Measurements from ENCODE around the gene BAIAP2. TPM values are rescaled to one million over a fixed set of nuclear protein-coding genes. Genes with fewer than 3 reads are reported as not detected.

Gene BAIAP2
- total and polyA plus RNA-seq, 10 of the 15 experiments (the other 5 are each of a cell fraction or from before 2014, with no cell fraction given), result 0.15 to 1.2 (median 0.46) TPM; not detected in 2

DNA sequence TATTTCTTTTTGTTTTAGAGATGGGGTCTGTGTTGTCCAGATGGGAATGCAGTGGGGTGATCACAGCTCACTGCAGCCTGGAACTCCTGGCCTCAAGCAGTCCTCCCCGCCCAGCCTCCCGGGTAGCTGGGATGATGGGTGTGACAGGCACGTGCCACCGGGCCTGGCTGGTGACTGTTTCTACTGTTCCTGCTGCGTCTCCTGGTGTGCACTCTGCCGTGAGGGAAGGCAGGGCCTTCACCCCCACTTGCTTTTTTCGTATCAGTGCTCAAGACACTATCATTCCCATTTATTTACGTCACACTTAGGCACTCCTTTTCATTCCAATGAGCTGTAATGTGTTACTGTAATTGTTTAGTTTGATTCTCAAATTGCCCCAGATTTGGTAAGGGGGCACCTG, 105.1 kb downstream of the BAIAP2 start:
- Histone ChIP-seq H3K27ac (ENCODE audit: control insufficient read depth, insufficient read depth) (no peak overlapping the region), H3K4me2 (ENCODE audit: control insufficient read depth, insufficient read depth) (no peak overlapping the region), H3K79me2 (ENCODE audit: control insufficient read depth, insufficient read depth, low read length) (no peaks in the 10 kb centered on the region), H3K9me3 (replicated peaks; ENCODE audit: control insufficient read depth, insufficient read depth, low read length) (no peaks in the 10 kb centered on the region), H3K4me3 (no peak overlapping the region), H4K20me1 (ENCODE audit: control insufficient read depth, insufficient read depth) (no peaks in the 10 kb centered on the region), H3K4me1 (ENCODE audit: control insufficient read depth, insufficient read depth, low read length) (no peaks in the 10 kb centered on the region), H3K9ac (ENCODE audit: control insufficient read depth, insufficient read depth, low read length) (no peak overlapping the region), H3K36me3 (ENCODE audit: control insufficient read depth in 2 of 2, insufficient read depth in 2 of 2, low read length in 1 of 2) (no peaks in the 10 kb centered on the region), H3K27me3 (replicated peaks in 1 of 2; ENCODE audit: control insufficient read depth in 2 of 2, insufficient read depth in 2 of 2, low read length in 1 of 2) (no peaks in the 10 kb centered on the region), H2AFZ (ENCODE audit: control insufficient read depth, low read depth, low read length) (no peak overlapping the region)
- ChIA-PET CTCF (no interaction called here), POLR2A (no interaction called here), SMC1A (ENCODE audit: uncharacterized antibody, unreplicated experiment) (no interaction called here), RAD21 (ENCODE audit: unreplicated experiment) (no interaction called here)
- TF ChIP-seq RELA (IDR thresholded peaks at IDR 0.05; ENCODE audit: borderline replicate concordance, partially characterized antibody) (no peak), MEF2B (IDR thresholded peaks at IDR 0.05; ENCODE audit: partially characterized antibody, poor library complexity, severe bottlenecking) (no peak), IKZF2 (IDR thresholded peaks at IDR 0.05) (no peak), EED (IDR thresholded peaks at IDR 0.05; ENCODE audit: low read depth) (no peak), EZH2 (IDR thresholded peaks at IDR 0.05; ENCODE audit: borderline replicate concordance, control insufficient read depth, low read depth, low read length) (no peak), CREB1 (IDR thresholded peaks at IDR 0.05; ENCODE audit: low read depth) (no peak)
- FAIRE-seq, result no peak
- intact Hi-C loops (cut with micrococcal nuclease; ENCODE audit: unreplicated experiment), result loop anchor here (5.0 kb wide), 1 partner anchor 342 kb away; no protein-coding TSS in a partner anchor
- BruUV-seq (replicated peaks), result no TSS peak
- in situ Hi-C loops (cut with MboI), result loop anchor here (25.0 kb wide), 1 partner anchor 347 kb away; no protein-coding TSS in a partner anchor
- no peak for DNase-seq (ENCODE audit: low read depth, low spot score)
- WGBS (ENCODE audit: insufficient coverage, insufficient replicate concordance, low lambda C conversion rate, missing lambda C conversion rate), result 37% methylated on average over 8 of the region's 8 CpGs
- no peak for ATAC-seq

DNA sequence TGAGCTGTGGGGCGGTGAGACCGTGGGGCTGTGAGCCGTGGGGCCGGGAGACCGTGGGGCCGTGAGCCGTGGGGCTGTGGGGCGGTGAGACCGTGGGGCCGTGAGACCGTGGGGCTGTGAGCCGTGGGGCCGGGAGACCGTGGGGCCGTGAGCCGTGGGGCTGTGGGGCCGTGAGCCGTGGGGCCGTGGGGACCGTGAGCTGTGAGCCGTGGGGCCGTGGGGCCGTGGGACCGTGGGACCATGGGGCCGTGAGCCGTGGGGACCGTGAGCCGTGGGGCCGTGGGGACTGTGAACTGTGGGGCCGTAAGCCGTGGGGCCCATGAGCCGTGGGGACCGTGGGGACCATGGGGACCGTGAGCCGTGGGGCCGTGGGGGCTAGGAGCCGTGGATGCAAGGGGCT, 105.7 kb downstream of the BAIAP2 start:
- Histone ChIP-seq H3K4me1 (ENCODE audit: control insufficient read depth, insufficient read depth, low read length) (no peaks in the 10 kb centered on the region), H3K4me3 (no peak overlapping the region), H3K79me2 (ENCODE audit: control insufficient read depth, insufficient read depth, low read length) (no peaks in the 10 kb centered on the region), H3K27ac (ENCODE audit: control insufficient read depth, insufficient read depth) (no peak overlapping the region), H3K4me2 (ENCODE audit: control insufficient read depth, insufficient read depth) (no peak overlapping the region), H4K20me1 (ENCODE audit: control insufficient read depth, insufficient read depth) (no peaks in the 10 kb centered on the region), H3K9ac (ENCODE audit: control insufficient read depth, insufficient read depth, low read length) (no peak overlapping the region), H2AFZ (ENCODE audit: control insufficient read depth, low read depth, low read length) (no peak overlapping the region), H3K9me3 (replicated peaks; ENCODE audit: control insufficient read depth, insufficient read depth, low read length) (no peaks in the 10 kb centered on the region), H3K36me3 (ENCODE audit: control insufficient read depth in 2 of 2, insufficient read depth in 2 of 2, low read length in 1 of 2) (no peaks in the 10 kb centered on the region), H3K27me3 (replicated peaks in 1 of 2; ENCODE audit: control insufficient read depth in 2 of 2, insufficient read depth in 2 of 2, low read length in 1 of 2) (no peaks in the 10 kb centered on the region)
- RAD21 ChIA-PET (ENCODE audit: unreplicated experiment), result no interaction called here
- ATAC-seq, result no peak
- intact Hi-C loops (cut with micrococcal nuclease; ENCODE audit: unreplicated experiment) (loop anchor here (5.0 kb wide), 1 partner anchor 342 kb away; no protein-coding TSS in a partner anchor), in situ Hi-C loops (cut with MboI) (loop anchor here (25.0 kb wide), 1 partner anchor 347 kb away; no protein-coding TSS in a partner anchor)
- CTCF ChIA-PET, result no interaction called here
- POLR2A ChIA-PET, result no interaction called here
- no peak for DNase-seq (ENCODE audit: low read depth, low spot score)
- no peak for FAIRE-seq
- 34% methylated on average over 14 of the region's 37 CpGs for WGBS (ENCODE audit: insufficient coverage, insufficient replicate concordance, low lambda C conversion rate, missing lambda C conversion rate)
- SMC1A ChIA-PET (ENCODE audit: uncharacterized antibody, unreplicated experiment), result no interaction called here
- TF ChIP-seq, protein P1, sequence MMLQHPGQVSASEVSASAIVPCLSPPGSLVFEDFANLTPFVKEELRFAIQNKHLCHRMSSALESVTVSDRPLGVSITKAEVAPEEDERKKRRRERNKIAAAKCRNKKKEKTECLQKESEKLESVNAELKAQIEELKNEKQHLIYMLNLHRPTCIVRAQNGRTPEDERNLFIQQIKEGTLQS (IDR thresholded peaks at IDR 0.05; ENCODE audit: borderline replicate concordance, extremely low read depth, low read depth, low read length), result no peak
- no peak for TF ChIP-seq CHD1 (IDR thresholded peaks at IDR 0.05; ENCODE audit: low read depth, low read length)
- no TSS peak for BruUV-seq (replicated peaks)
